DMS153 (cell line): ENCODE measurements around the gene FAM180A.
"Not testable (repeated sequence)": the region's sequence is repeated elsewhere in the genome, so short reads cannot be mapped to it uniquely, and the experiment has no call there.

Experiments
- DNase-seq: peaks from one replicate; lab custom pipeline; 2025; lab: John Stamatoyannopoulos, UW

Gene FAM180A

GRCh38 chr7:135741905-135742304, 6.7 kb downstream of the FAM180A start:
- DNase-seq: no peak

GRCh38 chr7:135740889-135741288, 7.7 kb downstream of the FAM180A start:
- no peak for DNase-seq

GRCh38 chr7:135737306-135737647, 11.3 kb downstream of the FAM180A start:
- not testable (repeated sequence) for DNase-seq

GRCh38 chr7:135736586-135737305, 11.9 kb downstream of the FAM180A start:
- no peak for DNase-seq

- no peak for DNase-seq
Observed at GRCh38 chr7:135734343-135734689, 14.3 kb downstream of the FAM180A start.

GRCh38 chr7:135733603-135734342, 14.8 kb downstream of the FAM180A start:
- no peak for DNase-seq

- DNase-seq: no peak
Observed at GRCh38 chr7:135731131-135731530, 17.5 kb downstream of the FAM180A start.

- no peak for DNase-seq
Observed at GRCh38 chr7:135729230-135729629, 19.4 kb downstream of the FAM180A start.

GRCh38 chr7:135728136-135728669, 20.4 kb downstream of the FAM180A start, which contains the start of gene SLC13A4:
Gene SLC13A4 (minus strand): TSS chr7:135728186. CDS start chr7:135727496, 690 bp downstream.
- DNase-seq: no peak

- DNase-seq: no peak
Observed at GRCh38 chr7:135726911-135727673, 21.5 kb downstream of the FAM180A start.

- DNase-seq: no peak
Observed at GRCh38 chr7:135726276-135726788, 22.3 kb downstream of the FAM180A start.

GRCh38 chr7:135723411-135723810, 25.2 kb downstream of the FAM180A start:
- DNase-seq: no peak

- DNase-seq: no peak
Observed at GRCh38 chr7:135721198-135721820, 27.3 kb downstream of the FAM180A start.

GRCh38 chr7:135719688-135720087, 28.9 kb downstream of the FAM180A start:
- no peak for DNase-seq

- DNase-seq: no peak
Observed at GRCh38 chr7:135718794-135719437, 29.7 kb downstream of the FAM180A start.

- DNase-seq: no peak
Observed at GRCh38 chr7:135718219-135718618, 30.4 kb downstream of the FAM180A start.

- no peak for DNase-seq
Observed at GRCh38 chr7:135717693-135718092, 30.9 kb downstream of the FAM180A start.

GRCh38 chr7:135716677-135717238, 31.9 kb downstream of the FAM180A start:
- DNase-seq: no peak

- no peak for DNase-seq
Observed at GRCh38 chr7:135715673-135716072, 32.9 kb downstream of the FAM180A start.

- no peak for DNase-seq
Observed at GRCh38 chr7:135715055-135715522, 33.5 kb downstream of the FAM180A start.

GRCh38 chr7:135714534-135715009, 34.0 kb downstream of the FAM180A start:
- DNase-seq: no peak
